ES-I3 (cell line): Measurements from ENCODE around the gene ACVRL1.

ENCODE experiments used
- H3K36me3 ChIP-seq: 2 replicates; pipeline ENCODE4 v1.6.1; 2013; ENCODE audit warnings: mild to moderate bottlenecking, low read length, control low read depth, moderate library complexity; ENCODE audit not compliant: insufficient read depth
- H3K4me1 ChIP-seq: 2 replicates; pipeline ENCODE4 v1.6.1; 2013; ENCODE audit warnings: mild to moderate bottlenecking, control low read depth, low read length; ENCODE audit not compliant: insufficient read depth
- H3K9ac ChIP-seq: 2 replicates; pipeline ENCODE4 v1.6.1; 2013; ENCODE audit warnings: low read depth, mild to moderate bottlenecking, low read length, moderate library complexity
- H3K9me3 ChIP-seq: 2 replicates; pipeline ENCODE4 v1.6.1; 2013; ENCODE audit warnings: mild to moderate bottlenecking, low read length, moderate library complexity; ENCODE audit not compliant: control insufficient read depth, insufficient read depth

ACVRL1 gene

DNA sequence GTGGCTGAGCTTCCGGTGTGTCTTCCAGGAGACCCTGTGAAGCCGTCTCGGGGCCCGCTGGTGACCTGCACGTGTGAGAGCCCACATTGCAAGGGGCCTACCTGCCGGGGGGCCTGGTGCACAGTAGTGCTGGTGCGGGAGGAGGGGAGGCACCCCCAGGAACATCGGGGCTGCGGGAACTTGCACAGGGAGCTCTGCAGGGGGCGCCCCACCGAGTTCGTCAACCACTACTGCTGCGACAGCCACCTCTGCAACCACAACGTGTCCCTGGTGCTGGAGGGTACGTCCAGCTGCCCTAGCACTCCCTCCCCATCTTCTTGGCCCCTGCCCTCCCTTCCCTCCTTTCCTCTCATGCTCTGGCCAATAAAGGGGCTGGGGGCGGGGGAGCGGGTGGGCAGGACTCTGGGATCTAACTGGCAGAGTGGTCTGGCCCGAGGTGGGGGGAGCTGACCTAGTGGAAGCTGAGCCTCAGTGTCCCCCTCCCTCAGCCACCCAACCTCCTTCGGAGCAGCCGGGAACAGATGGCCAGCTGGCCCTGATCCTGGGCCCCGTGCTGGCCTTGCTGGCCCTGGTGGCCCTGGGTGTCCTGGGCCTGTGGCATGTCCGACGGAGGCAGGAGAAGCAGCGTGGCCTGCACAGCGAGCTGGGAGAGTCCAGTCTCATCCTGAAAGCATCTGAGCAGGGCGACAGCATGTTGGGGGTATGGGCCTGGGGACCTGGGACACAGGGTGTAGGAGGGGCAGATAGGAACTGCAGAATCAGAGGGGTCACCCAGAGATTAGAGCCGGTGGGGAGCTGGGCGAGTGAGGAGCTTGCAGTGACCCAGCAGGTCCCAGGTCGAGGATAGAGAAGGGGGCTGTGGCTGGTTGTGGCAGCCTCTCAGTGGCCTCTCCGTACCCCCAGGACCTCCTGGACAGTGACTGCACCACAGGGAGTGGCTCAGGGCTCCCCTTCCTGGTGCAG, 6.0 kb downstream of the ACVRL1 start:
- H3K9me3 ChIP-seq: no peaks in the 10 kb centered on the region
- peaks cover 6% of the 10 kb centered on the region; the same call in 1 of the 2 replicates for H3K4me1 ChIP-seq
- H3K9ac ChIP-seq: no peak overlapping the region
- no peaks in the 10 kb centered on the region for H3K36me3 ChIP-seq

DNA sequence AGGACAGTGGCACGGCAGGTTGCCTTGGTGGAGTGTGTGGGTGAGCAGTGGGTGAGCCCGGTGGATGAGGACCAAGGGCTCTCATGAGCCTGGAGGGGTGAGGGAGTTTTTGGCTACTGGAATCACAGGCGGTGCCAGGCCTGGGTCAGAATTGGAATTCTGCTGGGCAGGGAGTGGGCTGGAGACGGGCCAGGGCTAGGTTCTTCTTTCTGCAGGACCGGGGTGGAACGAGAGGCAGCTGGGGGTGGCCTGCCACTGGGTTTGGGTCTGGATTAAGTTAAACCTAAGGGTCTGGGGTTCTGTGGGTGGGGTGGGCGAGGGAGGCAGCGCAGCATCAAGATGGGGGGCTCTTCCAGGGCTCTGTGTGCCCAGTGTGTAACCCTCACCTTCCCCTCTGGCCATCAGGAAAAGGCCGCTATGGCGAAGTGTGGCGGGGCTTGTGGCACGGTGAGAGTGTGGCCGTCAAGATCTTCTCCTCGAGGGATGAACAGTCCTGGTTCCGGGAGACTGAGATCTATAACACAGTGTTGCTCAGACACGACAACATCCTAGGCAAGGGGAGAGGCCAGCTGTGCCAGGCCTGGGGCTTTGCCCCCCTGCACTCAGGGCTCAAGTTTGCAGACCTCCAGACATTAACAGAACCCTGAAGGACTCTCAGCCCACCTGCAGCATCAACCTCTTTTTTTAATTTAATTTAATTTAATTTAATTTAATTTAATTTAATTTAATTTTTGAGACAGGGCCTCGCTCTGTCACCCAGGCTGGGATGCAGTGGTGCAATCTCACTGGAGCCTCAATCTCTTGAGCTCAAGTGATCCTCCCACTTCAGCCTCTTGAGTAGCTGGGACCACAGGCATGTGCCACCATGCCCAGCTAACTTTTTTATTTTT, 7.0 kb downstream of the ACVRL1 start:
- Histone ChIP-seq H3K4me1 (peaks cover 6% of the 10 kb centered on the region; the same call in 1 of the 2 replicates), H3K36me3 (no peaks in the 10 kb centered on the region), H3K9ac (no peak overlapping the region), H3K9me3 (no peaks in the 10 kb centered on the region)

GRCh38 chr12:51915003-51915625, 7.8 kb downstream of the ACVRL1 start:
- Histone ChIP-seq H3K36me3 (no peaks in the 10 kb centered on the region), H3K9me3 (no peaks in the 10 kb centered on the region), H3K4me1 (peaks cover 6% of the 10 kb centered on the region; the same call in 1 of the 2 replicates), H3K9ac (no peak overlapping the region)

DNA sequence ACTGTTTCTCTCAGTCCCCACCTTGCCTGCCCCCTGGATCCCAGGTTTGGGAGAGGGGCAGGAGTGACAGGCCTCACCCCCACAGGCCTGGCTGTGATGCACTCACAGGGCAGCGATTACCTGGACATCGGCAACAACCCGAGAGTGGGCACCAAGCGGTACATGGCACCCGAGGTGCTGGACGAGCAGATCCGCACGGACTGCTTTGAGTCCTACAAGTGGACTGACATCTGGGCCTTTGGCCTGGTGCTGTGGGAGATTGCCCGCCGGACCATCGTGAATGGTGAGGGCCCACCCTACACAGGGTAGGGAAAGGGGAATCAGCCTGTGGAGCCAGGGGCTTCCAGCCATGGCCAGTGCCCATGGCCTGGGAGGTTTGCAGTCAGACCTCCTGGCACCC, 8.6 kb downstream of the ACVRL1 start:
- no peaks in the 10 kb centered on the region for H3K9me3 ChIP-seq
- no peak overlapping the region for H3K9ac ChIP-seq
- peaks cover 6% of the 10 kb centered on the region; the same call in 1 of the 2 replicates for H3K4me1 ChIP-seq
- H3K36me3 ChIP-seq: no peaks in the 10 kb centered on the region

DNA sequence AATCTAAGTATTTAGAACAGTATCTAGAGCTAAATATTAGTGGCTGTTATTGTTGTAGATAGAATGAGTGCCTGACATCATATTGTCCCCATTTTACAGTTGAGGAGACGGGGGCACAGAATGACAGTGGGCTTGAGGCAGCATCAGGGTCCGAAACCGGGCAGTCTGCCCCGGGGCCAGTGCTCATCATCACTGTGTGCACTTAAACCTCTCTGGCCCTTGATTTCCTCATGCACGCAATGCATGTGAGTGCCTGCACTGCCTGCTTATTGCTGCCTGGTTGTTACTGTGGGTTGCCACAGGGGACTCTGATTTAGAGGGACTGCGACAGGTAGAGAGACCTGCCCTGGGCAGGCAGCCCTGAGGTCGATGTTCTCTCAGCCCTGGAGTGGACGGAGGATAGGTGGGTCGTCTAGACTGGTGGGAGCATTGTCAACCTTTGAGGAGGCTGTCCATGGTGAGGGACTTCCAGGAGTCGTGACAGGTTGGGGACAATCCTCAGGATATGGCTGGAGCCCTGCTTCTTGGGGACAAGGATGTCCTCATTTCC, 9.8 kb downstream of the ACVRL1 start:
- Histone ChIP-seq H3K36me3 (no peaks in the 10 kb centered on the region), H3K9me3 (no peaks in the 10 kb centered on the region), H3K9ac (no peak overlapping the region), H3K4me1 (peaks cover 6% of the 10 kb centered on the region; the same call in 1 of the 2 replicates)

GRCh38 chr12:51917746-51918453, 10.6 kb downstream of the ACVRL1 start:
- Histone ChIP-seq H3K4me1 (no peaks in the 10 kb centered on the region; the same call in 1 of the 2 replicates), H3K9me3 (no peaks in the 10 kb centered on the region), H3K36me3 (no peaks in the 10 kb centered on the region), H3K9ac (no peak overlapping the region)

DNA sequence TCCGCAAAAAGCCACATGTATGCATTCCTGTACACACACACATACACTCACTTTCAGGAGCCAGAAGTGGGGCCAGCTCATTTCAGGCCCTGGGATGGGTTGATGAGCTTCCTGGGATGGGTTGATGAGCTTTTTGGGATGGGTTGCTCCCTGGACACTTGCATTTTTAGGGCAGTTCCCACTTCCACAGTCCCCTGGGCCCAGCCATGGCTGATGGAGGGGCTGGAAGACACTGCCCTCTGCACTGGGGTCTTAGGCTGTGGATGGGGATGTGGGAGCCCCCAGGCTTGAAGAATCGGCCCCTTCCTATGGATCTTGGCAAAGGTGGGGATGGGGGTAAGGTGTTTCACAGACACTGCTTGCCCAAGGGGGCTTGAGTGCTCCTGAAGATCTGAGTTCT, 12.7 kb downstream of the ACVRL1 start:
- no peak overlapping the region for H3K9ac ChIP-seq
- no peaks in the 10 kb centered on the region for H3K36me3 ChIP-seq
- no peaks in the 10 kb centered on the region for H3K9me3 ChIP-seq
- no peaks in the 10 kb centered on the region; the same call in 1 of the 2 replicates for H3K4me1 ChIP-seq

- H3K36me3 ChIP-seq: no peaks in the 10 kb centered on the region
- no peaks in the 10 kb centered on the region; the same call in 1 of the 2 replicates for H3K4me1 ChIP-seq
- H3K9me3 ChIP-seq: no peaks in the 10 kb centered on the region
- no peak overlapping the region for H3K9ac ChIP-seq
These were observed 13.9 kb downstream of the ACVRL1 start for GRCh38 chr12:51921017-51921725.

GRCh38 chr12:51922146-51922545, 14.8 kb downstream of the ACVRL1 start:
- no peaks in the 10 kb centered on the region for H3K36me3 ChIP-seq
- no peak overlapping the region for H3K9ac ChIP-seq
- H3K9me3 ChIP-seq: no peaks in the 10 kb centered on the region
- H3K4me1 ChIP-seq: no peaks in the 10 kb centered on the region; the same call in 1 of the 2 replicates

- Histone ChIP-seq H3K9ac (no peak overlapping the region), H3K4me1 (no peaks in the 10 kb centered on the region; the same call in 1 of the 2 replicates), H3K36me3 (no peaks in the 10 kb centered on the region), H3K9me3 (no peaks in the 10 kb centered on the region)
These were observed 15.6 kb downstream of the ACVRL1 start for GRCh38 chr12:51922762-51923505.

DNA sequence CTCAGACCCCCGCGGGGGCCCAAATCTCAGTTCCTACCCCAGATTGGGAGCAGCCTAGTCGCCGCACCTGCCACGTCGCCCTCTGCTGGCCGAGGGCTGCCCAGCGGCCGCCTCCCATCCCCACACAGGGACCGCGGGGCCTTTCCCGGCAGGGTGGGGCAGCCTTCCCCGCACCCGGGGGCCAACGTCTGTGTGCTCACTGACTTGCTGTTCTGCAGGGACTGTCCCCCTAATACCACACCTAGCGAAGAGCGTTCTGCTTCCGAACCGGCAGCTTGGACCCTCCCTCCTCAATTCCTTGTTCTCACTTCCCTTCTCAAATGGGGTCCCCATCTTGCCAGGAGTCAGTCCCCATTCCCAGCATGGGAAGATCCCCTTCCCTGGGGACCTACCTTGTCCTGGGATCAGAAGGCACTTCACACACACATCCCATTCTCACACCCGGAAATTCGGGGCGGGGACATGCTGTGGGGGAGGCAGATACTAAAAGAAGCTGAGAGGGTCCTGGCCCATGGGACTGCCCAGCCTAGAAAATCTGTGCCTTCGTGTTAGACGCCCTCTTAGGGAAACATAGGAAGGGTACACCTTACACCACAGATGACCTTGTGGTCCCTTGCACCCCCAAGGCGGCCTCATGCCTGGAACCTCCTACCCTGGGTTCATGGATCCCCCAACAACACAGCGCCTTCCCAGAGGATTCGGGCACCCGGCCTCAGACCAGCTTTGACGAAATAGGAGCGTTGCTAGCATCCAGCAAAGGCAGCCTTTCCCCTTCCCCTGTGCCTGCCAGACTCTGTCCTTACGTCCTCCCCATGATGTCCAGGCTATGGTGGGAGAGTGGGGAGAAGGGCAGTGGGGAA, 16.4 kb downstream of the ACVRL1 start:
- H3K36me3 ChIP-seq: no peaks in the 10 kb centered on the region
- no peak overlapping the region; the same call in 1 of the 2 replicates for H3K9ac ChIP-seq
- no peaks in the 10 kb centered on the region; the same call in 1 of the 2 replicates for H3K4me1 ChIP-seq
- H3K9me3 ChIP-seq: no peaks in the 10 kb centered on the region
